ENCODE results near the gene CATSPERE. TPM values are rescaled to one million over a fixed set of nuclear protein-coding genes. Genes with fewer than 3 reads are reported as not detected.

CATSPERE gene
- total and polyA plus RNA-seq, 10 of the 15 experiments (the other 5 are each of a cell fraction or from before 2014, with no cell fraction given): 0.04 to 0.24 (median 0.17) TPM; not detected in 3

GRCh38 chr1:244439391-244440032 is 21.6 kb upstream of the CATSPERE start:
- Histone ChIP-seq H3K36me3 (ENCODE audit: control insufficient read depth in 2 of 2, insufficient read depth in 2 of 2, low read length in 1 of 2) (peaks cover 5 to 13% of the 10 kb centered on the region in 2 experiments), H3K79me2 (ENCODE audit: control insufficient read depth, insufficient read depth, low read length) (peaks cover 34% of the 10 kb centered on the region), H2AFZ (ENCODE audit: control insufficient read depth, low read depth, low read length) (no peak overlapping the region), H3K9ac (ENCODE audit: control insufficient read depth, insufficient read depth, low read length) (no peak overlapping the region), H3K9me3 (replicated peaks; ENCODE audit: control insufficient read depth, insufficient read depth, low read length) (no peaks in the 10 kb centered on the region), H3K4me3 (no peak overlapping the region), H3K27ac (ENCODE audit: control insufficient read depth, insufficient read depth) (no peak overlapping the region), H3K4me2 (ENCODE audit: control insufficient read depth, insufficient read depth) (no peak overlapping the region), H3K27me3 (replicated peaks in 1 of 2; ENCODE audit: control insufficient read depth in 2 of 2, insufficient read depth in 2 of 2, low read length in 1 of 2) (no peaks in the 10 kb centered on the region), H4K20me1 (ENCODE audit: control insufficient read depth, insufficient read depth) (no peaks in the 10 kb centered on the region), H3K4me1 (ENCODE audit: control insufficient read depth, insufficient read depth, low read length) (no peaks in the 10 kb centered on the region)
- no peak for FAIRE-seq
- 96% methylated on average over 8 of the region's 8 CpGs for WGBS (ENCODE audit: insufficient coverage, insufficient replicate concordance, low lambda C conversion rate, missing lambda C conversion rate)
- in situ Hi-C loops (cut with MboI): no loop called here
- ChIA-PET RAD21 (ENCODE audit: unreplicated experiment) (interaction anchor here (1.1 kb wide), 1 partner anchor 9 kb away, joined by 3 read pairs; no protein-coding TSS in a partner anchor), POLR2A (no interaction called here), SMC1A (ENCODE audit: uncharacterized antibody, unreplicated experiment) (interaction anchor here (0.8 kb wide), 1 partner anchor 103 kb away, joined by 3 read pairs; no protein-coding TSS in a partner anchor), CTCF (no interaction called here)
- intact Hi-C loops (cut with micrococcal nuclease; ENCODE audit: unreplicated experiment): no loop called here
- DNase-seq (ENCODE audit: low read depth, low spot score): no peak
- peak; percentile 14; the same call in 2 of the 3 replicates for ATAC-seq
- peak; percentile 49; the same call in 1 of the 2 replicates for TF ChIP-seq POLR2A (IDR thresholded peaks at IDR 0.05; ENCODE audit: low read depth, low read length)
- TF ChIP-seq NR2C1 (IDR thresholded peaks at IDR 0.05): no peak
- no TSS peak for BruUV-seq (replicated peaks)

- Histone ChIP-seq H3K4me1 (ENCODE audit: control insufficient read depth, insufficient read depth, low read length) (no peaks in the 10 kb centered on the region), H3K4me3 (no peak overlapping the region), H3K4me2 (ENCODE audit: control insufficient read depth, insufficient read depth) (no peak overlapping the region), H3K36me3 (ENCODE audit: control insufficient read depth in 2 of 2, insufficient read depth in 2 of 2, low read length in 1 of 2) (peaks cover 2 to 8% of the 10 kb centered on the region in 2 experiments; a peak in 3 of 4 replicates), H3K27ac (ENCODE audit: control insufficient read depth, insufficient read depth) (no peak overlapping the region), H2AFZ (ENCODE audit: control insufficient read depth, low read depth, low read length) (no peak overlapping the region), H3K9ac (ENCODE audit: control insufficient read depth, insufficient read depth, low read length) (no peak overlapping the region), H4K20me1 (ENCODE audit: control insufficient read depth, insufficient read depth) (no peaks in the 10 kb centered on the region), H3K79me2 (ENCODE audit: control insufficient read depth, insufficient read depth, low read length) (peaks cover 67% of the 10 kb centered on the region), H3K27me3 (replicated peaks in 1 of 2; ENCODE audit: control insufficient read depth in 2 of 2, insufficient read depth in 2 of 2, low read length in 1 of 2) (no peaks in the 10 kb centered on the region), H3K9me3 (replicated peaks; ENCODE audit: control insufficient read depth, insufficient read depth, low read length) (no peaks in the 10 kb centered on the region)
- CTCF ChIA-PET: interaction anchor here (0.6 to 1.1 kb wide), 2 partner anchors 17 to 851 kb away, joined by 3 read pairs; no protein-coding TSS in a partner anchor
- RAD21 ChIA-PET (ENCODE audit: unreplicated experiment): no interaction called here
- intact Hi-C loops (cut with micrococcal nuclease; ENCODE audit: unreplicated experiment): no loop called here
- WGBS (ENCODE audit: insufficient coverage, insufficient replicate concordance, low lambda C conversion rate, missing lambda C conversion rate): 95% methylated on average over 2 of the region's 2 CpGs
- BruUV-seq (replicated peaks): TSS peak; percentile 23
- FAIRE-seq (no peak), ATAC-seq (no peak), DNase-seq (ENCODE audit: low read depth, low spot score) (no peak)
- SMC1A ChIA-PET (ENCODE audit: uncharacterized antibody, unreplicated experiment): interaction anchor here (1.1 to 1.6 kb wide), 4 partner anchors 11 to 118 kb away, joined by 3 to 12 read pairs (median 4); no protein-coding TSS in a partner anchor
- TF ChIP-seq ETV6 (conservative IDR thresholded peaks at IDR 0.05 in 1 of 2, IDR thresholded peaks at IDR 0.05 in 1 of 2; ENCODE audit: borderline replicate concordance in 1 of 2, low read depth in 1 of 2) (no peak), MYB (IDR thresholded peaks at IDR 0.05; ENCODE audit: borderline replicate concordance, low read depth, low read length) (no peak)
- POLR2A ChIA-PET: no interaction called here
- in situ Hi-C loops (cut with MboI): no loop called here
Measured at GRCh38 chr1:244442850-244443249, 18.2 kb upstream of the CATSPERE start.

All from GM12878 (cell line).